Measurements from ENCODE around the gene PCDHB16.
"Not testable (repeated sequence)": the region's sequence is repeated elsewhere in the genome, so short reads cannot be mapped to it uniquely, and the experiment has no call there.

Gene PCDHB16

GRCh38 chr5:141184117-141184855, 2.1 kb downstream of the PCDHB16 start:
- DNase-seq (ENCODE audit: low read depth), result not testable (repeated sequence)

GRCh38 chr5:141186897-141187512, 4.8 kb downstream of the PCDHB16 start, which contains the start of gene PCDHB9:
PCDHB9 (plus strand) TSS chr5:141187161; CDS start chr5:141187319, 158 bp downstream.
- no peak for DNase-seq (ENCODE audit: low read depth)

- DNase-seq (ENCODE audit: low read depth), result not testable (repeated sequence)
Observed at GRCh38 chr5:141188682-141189081, 6.5 kb downstream of the PCDHB16 start.

GRCh38 chr5:141189131-141189530, 6.9 kb downstream of the PCDHB16 start:
- not testable (repeated sequence) for DNase-seq (ENCODE audit: low read depth)

GRCh38 chr5:141192110-141192725, 10.0 kb downstream of the PCDHB16 start, which contains the start of gene PCDHB10:
PCDHB10 (plus strand) TSS chr5:141192353; CDS start chr5:141192553, 200 bp downstream.
- DNase-seq (ENCODE audit: low read depth), result no peak

- not testable (repeated sequence) for DNase-seq (ENCODE audit: low read depth)
Observed at GRCh38 chr5:141194332-141194731, 12.1 kb downstream of the PCDHB16 start.

- no peak for DNase-seq (ENCODE audit: low read depth)
Observed at GRCh38 chr5:141196363-141196762, 14.2 kb downstream of the PCDHB16 start.

GRCh38 chr5:141199359-141200235, 17.4 kb downstream of the PCDHB16 start, which contains the start of gene PCDHB11:
PCDHB11 (plus strand) TSS chr5:141199627; CDS start chr5:141199775, 148 bp downstream.
- DNase-seq (ENCODE audit: low read depth), result no peak

- not testable (repeated sequence) for DNase-seq (ENCODE audit: low read depth)
Observed at GRCh38 chr5:141201126-141201525, 18.9 kb downstream of the PCDHB16 start.

GRCh38 chr5:141201646-141202045, 19.5 kb downstream of the PCDHB16 start:
- DNase-seq (ENCODE audit: low read depth), result not testable (repeated sequence)

GRCh38 chr5:141208478-141208877, 26.3 kb downstream of the PCDHB16 start, which contains the start of gene PCDHB12:
PCDHB12 (plus strand) TSS chr5:141208719; CDS start chr5:141208908, 189 bp downstream.
- no peak for DNase-seq (ENCODE audit: low read depth)

GRCh38 chr5:141210281-141210680, 28.1 kb downstream of the PCDHB16 start:
- not testable (repeated sequence) for DNase-seq (ENCODE audit: low read depth)

GRCh38 chr5:141210849-141211248, 28.7 kb downstream of the PCDHB16 start:
- DNase-seq (ENCODE audit: low read depth), result not testable (repeated sequence)

- DNase-seq (ENCODE audit: low read depth), result not testable (repeated sequence)
Observed at GRCh38 chr5:141213656-141214339, 31.6 kb downstream of the PCDHB16 start, which contains the start of gene PCDHB13. PCDHB13 (plus strand) TSS chr5:141213919; CDS start chr5:141214124, 205 bp downstream.

- DNase-seq (ENCODE audit: low read depth), result not testable (repeated sequence)
Observed at GRCh38 chr5:141214583-141214982, 32.4 kb downstream of the PCDHB16 start.

- not testable (repeated sequence) for DNase-seq (ENCODE audit: low read depth)
Observed at GRCh38 chr5:141215504-141215903, 33.3 kb downstream of the PCDHB16 start.

- not testable (repeated sequence) for DNase-seq (ENCODE audit: low read depth)
Observed at GRCh38 chr5:141216035-141216434, 33.8 kb downstream of the PCDHB16 start.

GRCh38 chr5:141223112-141223783, 41.1 kb downstream of the PCDHB16 start, which contains the start of gene PCDHB14:
PCDHB14 (plus strand) TSS chr5:141223343; CDS start chr5:141223506, 163 bp downstream.
- DNase-seq (ENCODE audit: low read depth), result no peak

GRCh38 chr5:141224844-141225243, 42.7 kb downstream of the PCDHB16 start:
- not testable (repeated sequence) for DNase-seq (ENCODE audit: low read depth)

GRCh38 chr5:141225421-141225820, 43.2 kb downstream of the PCDHB16 start:
- not testable (repeated sequence) for DNase-seq (ENCODE audit: low read depth)
